ENCODE results near the gene NTSR1.

NTSR1 gene

DNA sequence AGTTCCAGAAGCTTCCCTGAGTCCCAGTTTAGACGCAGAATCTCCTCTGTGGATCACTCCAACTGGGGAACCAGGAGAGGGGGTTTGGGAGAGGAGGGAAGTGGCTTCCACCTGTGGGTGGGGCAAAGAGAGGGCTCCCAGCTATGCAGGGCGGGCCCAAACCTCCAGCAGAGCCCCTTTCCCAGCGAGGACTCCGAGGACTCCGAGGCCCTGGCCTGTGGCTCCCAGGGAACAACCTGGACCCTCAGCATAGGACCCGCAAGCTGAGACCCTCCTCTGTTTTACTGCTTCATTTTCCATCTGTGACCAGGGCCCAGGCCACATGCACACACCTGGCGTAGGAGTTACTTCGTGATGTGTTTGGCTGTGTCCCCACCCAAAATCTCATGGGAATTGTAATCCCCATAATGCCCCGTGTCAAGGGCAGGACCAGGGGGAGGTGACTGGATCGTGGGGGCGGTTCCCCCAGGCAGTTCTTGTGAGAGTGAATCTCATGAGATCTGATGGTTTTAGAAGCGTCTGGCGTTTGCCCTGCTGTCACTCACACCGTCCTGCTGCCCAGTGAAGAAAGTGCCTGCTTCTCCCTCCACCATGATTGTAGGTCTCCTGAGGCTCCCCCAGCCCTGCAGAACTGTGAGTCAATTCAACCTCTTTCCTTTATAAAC, 27.9 kb downstream of the NTSR1 start:
- no peak overlapping the region for H3K4me3 ChIP-seq (ENCODE audit: control insufficient read depth, low read depth, low read length)
- DNase-seq (ENCODE audit: low read depth) = no peak
- TF ChIP-seq, protein P1, sequence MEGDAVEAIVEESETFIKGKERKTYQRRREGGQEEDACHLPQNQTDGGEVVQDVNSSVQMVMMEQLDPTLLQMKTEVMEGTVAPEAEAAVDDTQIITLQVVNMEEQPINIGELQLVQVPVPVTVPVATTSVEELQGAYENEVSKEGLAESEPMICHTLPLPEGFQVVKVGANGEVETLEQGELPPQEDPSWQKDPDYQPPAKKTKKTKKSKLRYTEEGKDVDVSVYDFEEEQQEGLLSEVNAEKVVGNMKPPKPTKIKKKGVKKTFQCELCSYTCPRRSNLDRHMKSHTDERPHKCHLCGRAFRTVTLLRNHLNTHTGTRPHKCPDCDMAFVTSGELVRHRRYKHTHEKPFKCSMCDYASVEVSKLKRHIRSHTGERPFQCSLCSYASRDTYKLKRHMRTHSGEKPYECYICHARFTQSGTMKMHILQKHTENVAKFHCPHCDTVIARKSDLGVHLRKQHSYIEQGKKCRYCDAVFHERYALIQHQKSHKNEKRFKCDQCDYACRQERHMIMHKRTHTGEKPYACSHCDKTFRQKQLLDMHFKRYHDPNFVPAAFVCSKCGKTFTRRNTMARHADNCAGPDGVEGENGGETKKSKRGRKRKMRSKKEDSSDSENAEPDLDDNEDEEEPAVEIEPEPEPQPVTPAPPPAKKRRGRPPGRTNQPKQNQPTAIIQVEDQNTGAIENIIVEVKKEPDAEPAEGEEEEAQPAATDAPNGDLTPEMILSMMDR (conservative IDR thresholded peaks at IDR 0.05; ENCODE audit: control insufficient read depth, insufficient read depth, low read depth, low read length) = no peak

DNA sequence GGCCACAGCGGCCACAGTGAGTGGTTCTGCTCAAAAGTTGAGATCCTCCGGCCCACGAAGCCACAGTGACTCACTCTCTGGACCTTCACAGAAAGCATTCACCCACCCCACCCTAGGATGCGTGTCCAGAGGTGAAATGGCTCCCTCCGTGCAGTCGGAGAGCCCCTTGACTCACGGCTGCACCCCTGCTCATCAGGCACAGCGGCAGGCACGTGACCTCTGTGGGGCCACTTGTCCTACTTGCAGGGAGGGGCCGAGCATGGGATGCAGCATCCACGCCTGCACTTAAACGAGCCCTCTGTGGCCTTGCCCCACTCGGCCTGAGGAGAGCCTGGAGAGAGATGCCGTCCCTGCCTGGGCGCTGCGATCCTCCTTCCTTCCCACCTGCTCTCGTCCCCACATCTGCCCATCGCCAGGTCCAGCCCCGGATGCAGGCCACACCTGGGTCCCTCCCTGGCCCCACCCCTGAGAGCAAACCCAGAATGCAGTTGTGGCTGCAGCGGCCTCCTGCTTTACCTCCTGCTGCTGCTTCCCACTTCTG, 28.7 kb downstream of the NTSR1 start:
- H3K4me3 ChIP-seq (ENCODE audit: control insufficient read depth, low read depth, low read length) = no peak overlapping the region
- TF ChIP-seq, protein P1 (conservative IDR thresholded peaks at IDR 0.05; ENCODE audit: control insufficient read depth, insufficient read depth, low read depth, low read length) = no peak
- peak; percentile 43 for DNase-seq (ENCODE audit: low read depth)

DNA sequence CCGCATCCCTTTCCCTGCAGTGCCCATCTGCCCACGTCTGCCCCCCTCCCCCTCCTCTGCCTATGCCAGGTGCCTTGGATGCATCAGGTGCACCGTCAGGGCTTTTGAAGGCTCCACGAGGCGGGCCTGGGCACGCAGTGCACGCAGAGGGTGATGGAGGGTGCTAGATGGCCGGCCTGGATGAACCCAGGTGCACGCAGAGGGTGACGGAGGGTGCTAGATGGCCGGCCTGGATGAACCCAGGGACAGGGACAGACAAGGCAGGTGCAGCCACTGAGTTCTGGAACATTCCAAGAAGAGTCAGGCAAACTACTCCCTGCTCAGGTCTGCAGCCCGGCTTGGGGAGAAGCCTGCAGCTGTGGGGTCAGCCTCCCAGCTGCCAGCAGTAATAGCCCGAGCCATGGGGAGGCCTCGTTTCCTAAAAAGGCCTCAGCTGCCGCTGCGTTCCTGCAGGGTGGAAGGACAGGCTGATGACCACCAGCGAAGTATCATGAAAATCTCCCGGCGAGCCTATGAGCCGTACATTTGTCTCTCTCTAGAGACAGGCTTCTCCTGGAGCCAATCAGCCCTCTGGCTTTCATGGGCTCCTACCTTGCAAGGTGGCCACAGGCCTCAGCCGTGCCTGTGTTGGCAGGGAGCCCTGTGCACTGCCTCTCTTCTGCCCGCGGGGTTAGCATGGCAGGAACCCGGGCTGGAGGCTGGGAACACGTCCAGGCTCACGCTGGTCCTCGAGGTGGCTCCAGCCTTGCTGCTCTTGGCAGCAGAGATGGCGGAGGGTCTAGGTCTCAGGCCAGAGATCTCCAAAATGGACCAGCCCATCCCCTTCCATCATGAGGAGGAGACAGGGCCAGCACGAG, 29.6 kb downstream of the NTSR1 start:
- DNase-seq (ENCODE audit: low read depth) = no peak
- TF ChIP-seq, protein P1 (conservative IDR thresholded peaks at IDR 0.05; ENCODE audit: control insufficient read depth, insufficient read depth, low read depth, low read length) = no peak
- H3K4me3 ChIP-seq (ENCODE audit: control insufficient read depth, low read depth, low read length) = no peak overlapping the region

DNA sequence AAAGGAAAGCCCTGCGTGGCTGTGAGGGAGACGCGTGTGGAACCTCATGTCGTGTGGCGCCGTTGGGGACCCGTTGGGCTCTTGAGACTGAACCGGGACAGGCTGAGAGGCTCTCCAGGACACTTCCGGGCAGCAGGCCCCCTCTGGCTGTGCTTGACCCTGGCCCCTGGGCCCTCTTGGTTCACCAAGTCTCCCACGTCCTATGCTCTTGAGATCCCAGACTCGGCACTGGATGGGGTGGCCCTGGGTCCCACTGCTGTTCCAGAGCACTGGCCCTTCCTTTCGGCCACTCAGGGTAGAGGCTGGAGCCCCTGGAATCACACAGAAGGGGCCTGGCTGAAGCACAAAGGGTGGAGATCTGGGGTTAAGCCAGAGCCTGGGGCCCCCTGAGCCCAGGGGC, 30.4 kb downstream of the NTSR1 start:
- TF ChIP-seq, protein P1 (conservative IDR thresholded peaks at IDR 0.05; ENCODE audit: control insufficient read depth, insufficient read depth, low read depth, low read length) = no peak
- no peak overlapping the region for H3K4me3 ChIP-seq (ENCODE audit: control insufficient read depth, low read depth, low read length)
- DNase-seq (ENCODE audit: low read depth) = no peak

DNA sequence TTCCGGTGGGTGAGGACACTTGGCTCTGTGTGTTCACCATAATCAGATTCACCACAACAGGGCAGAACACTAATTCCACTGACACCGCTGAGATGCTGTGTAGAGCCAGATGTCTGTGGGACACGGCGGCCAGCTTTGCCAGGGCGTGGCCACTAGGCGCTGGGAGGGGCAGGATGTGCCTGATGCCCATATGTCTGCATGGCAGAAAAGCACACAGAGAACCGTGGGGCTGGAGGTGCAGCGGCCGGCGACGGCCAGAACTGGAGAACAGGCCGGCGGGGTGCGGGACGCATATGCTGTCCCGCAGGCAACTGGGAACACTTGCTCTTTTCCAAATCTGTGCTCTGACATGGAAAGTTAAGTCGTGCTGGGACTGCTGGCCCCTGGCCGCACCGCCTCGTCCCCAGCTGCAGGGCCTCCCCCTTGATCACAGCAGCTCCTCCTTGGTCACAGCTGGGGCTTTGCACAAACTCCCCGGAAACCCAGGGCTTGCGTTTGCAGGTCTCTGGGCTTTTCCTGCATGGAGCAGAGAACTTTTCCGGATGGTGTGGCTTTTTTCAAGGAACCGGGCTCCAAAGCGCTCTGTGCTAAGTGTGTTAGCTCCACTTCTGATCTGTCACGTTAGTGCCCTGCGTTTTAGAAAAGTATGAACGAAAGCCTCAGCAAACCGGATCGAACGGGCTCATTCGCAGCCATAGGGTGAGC, 31.1 kb downstream of the NTSR1 start:
- DNase-seq (ENCODE audit: low read depth) = no peak
- H3K4me3 ChIP-seq (ENCODE audit: control insufficient read depth, low read depth, low read length) = peak overlapping the region; percentile 4
- TF ChIP-seq, protein P1 (conservative IDR thresholded peaks at IDR 0.05; ENCODE audit: control insufficient read depth, insufficient read depth, low read depth, low read length) = no peak

DNA sequence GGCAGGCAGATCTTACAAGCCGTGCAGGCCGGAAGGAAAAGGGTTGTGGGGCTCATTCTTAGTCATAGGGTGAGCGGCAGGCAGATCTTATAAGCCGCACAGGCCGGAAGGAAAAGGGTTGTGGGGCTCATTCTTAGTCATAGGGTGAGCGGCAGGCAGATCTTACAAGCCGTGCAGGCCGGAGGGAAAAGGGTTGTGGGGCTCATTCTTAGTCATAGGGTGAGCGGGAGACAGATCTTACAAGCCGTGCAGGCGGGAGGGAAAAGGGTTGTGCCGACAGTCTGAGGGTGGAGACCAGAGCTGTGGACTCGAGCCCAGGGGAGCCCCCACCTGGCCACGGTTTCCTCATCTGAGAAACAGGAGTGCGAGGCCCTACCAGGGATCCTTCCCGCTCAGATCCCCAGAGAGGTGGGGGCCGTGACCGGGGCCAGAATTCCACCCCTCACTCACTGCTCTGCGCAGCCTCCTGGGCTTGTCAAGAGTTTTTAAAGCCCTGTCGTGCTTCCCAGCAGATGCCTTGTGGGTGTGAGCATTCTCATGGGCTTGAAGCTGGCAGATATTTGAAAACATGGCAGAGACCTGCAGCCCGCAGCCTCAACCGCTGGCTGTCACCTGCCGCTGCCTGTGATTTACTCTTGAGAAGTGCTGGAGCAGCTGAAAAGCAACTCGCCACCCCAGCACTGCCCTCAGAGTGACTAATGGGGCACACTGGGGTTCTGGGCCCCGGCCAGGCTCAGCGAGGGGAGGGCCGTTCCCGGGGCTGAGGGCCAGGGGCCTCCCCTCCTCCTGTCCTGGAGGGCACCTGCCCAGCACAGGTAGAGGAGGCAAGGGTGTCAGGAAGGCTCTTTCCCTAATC, 31.9 kb downstream of the NTSR1 start:
- TF ChIP-seq, protein P1 (conservative IDR thresholded peaks at IDR 0.05; ENCODE audit: control insufficient read depth, insufficient read depth, low read depth, low read length) = no peak
- peak; percentile 94 for DNase-seq (ENCODE audit: low read depth)
- H3K4me3 ChIP-seq (ENCODE audit: control insufficient read depth, low read depth, low read length) = peak overlapping the region; percentile 1
